SK-N-MC (cell line): Measurements from ENCODE around the gene MUC6.

Experiments used
- DNase-seq: peaks from one replicate; pipeline ENCODE4 v3.0.0-alpha.2; 2011; ENCODE audit warnings: low read depth, low spot score
- H3K27ac ChIP-seq: fragments of 200-600 bp; sonication (generic); 2 replicates; pipeline ENCODE4 v1.5.1; 2016; ENCODE audit warnings: mixed run types
- H3K36me3 ChIP-seq: fragments of 200-600 bp; sonication (generic); 2 replicates; pipeline ENCODE4 v1.6.1; 2017; ENCODE audit warnings: antibody characterized with exemption, low read length, mixed read lengths; ENCODE audit not compliant: insufficient read depth
- H3K4me3 ChIP-seq: fragments of 200-600 bp; sonication (generic); 2 replicates; pipeline ENCODE4 v1.5.1; 2016
- H3K9ac ChIP-seq: fragments of 200-600 bp; sonication (generic); 2 replicates; pipeline ENCODE4 v1.8.0; 2017; ENCODE audit warnings: mixed run types, mixed read lengths; ENCODE audit not compliant: insufficient read length
- H3K9me3 ChIP-seq: fragments of 200-600 bp; sonication (generic); 2 replicates; pipeline ENCODE4 v1.6.1; 2017; ENCODE audit warnings: low read depth, mild to moderate bottlenecking, antibody characterized with exemption, low read length, moderate library complexity, mixed read lengths
- EZH2 ChIP-seq: fragments of 200-600 bp; sonication (generic); IDR thresholded peaks from one replicate; pipeline ENCODE4 v1.6.1; 2017; ENCODE audit warnings: antibody characterized with exemption
- FOXP2 ChIP-seq: optimal IDR thresholded peaks from 2 replicates; pipeline ENCODE3; 2011; ENCODE audit warnings: mild to moderate bottlenecking, moderate library complexity; ENCODE audit not compliant: insufficient read depth; ENCODE audit errors: extremely low read length, control extremely low read depth
- POLR2AphosphoS5 ChIP-seq: IDR thresholded peaks from 2 replicates; pipeline ENCODE4 v1.6.1; 2012; ENCODE audit warnings: mild to moderate bottlenecking, low read depth, low read length, borderline replicate concordance

Gene MUC6

GRCh38 chr11:1060852-1061616 is 24.5 kb upstream of the MUC6 start:
- no peak for DNase-seq
- H3K36me3 ChIP-seq: no peaks in the 10 kb centered on the region
- TF ChIP-seq FOXP2: no peak
- no peak for TF ChIP-seq POLR2AphosphoS5
- no peak for TF ChIP-seq EZH2
- no peaks in the 10 kb centered on the region for H3K9me3 ChIP-seq
- no peak overlapping the region for H3K4me3 ChIP-seq
- H3K9ac ChIP-seq: no peak overlapping the region
- H3K27ac ChIP-seq: no peak overlapping the region

- Histone ChIP-seq H3K36me3 (no peaks in the 10 kb centered on the region), H3K27ac (no peak overlapping the region), H3K9ac (no peak overlapping the region), H3K4me3 (no peak overlapping the region), H3K9me3 (no peaks in the 10 kb centered on the region)
- DNase-seq: no peak
- TF ChIP-seq FOXP2 (no peak), POLR2AphosphoS5 (no peak), EZH2 (no peak)
Measured at GRCh38 chr11:1060410-1060809, 23.9 kb upstream of the MUC6 start.

- TF ChIP-seq EZH2 (no peak), FOXP2 (no peak), POLR2AphosphoS5 (no peak)
- no peak overlapping the region for H3K9ac ChIP-seq
- no peak overlapping the region for H3K27ac ChIP-seq
- no peaks in the 10 kb centered on the region for H3K9me3 ChIP-seq
- H3K36me3 ChIP-seq: no peaks in the 10 kb centered on the region
- DNase-seq: no peak
- H3K4me3 ChIP-seq: no peak overlapping the region
Measured at GRCh38 chr11:1059759-1060158, 23.2 kb upstream of the MUC6 start.

GRCh38 chr11:1057806-1058205 is 21.3 kb upstream of the MUC6 start:
- TF ChIP-seq EZH2 (no peak), POLR2AphosphoS5 (no peak), FOXP2 (no peak)
- H3K9ac ChIP-seq: no peak overlapping the region
- no peaks in the 10 kb centered on the region for H3K36me3 ChIP-seq
- no peak for DNase-seq
- no peak overlapping the region for H3K4me3 ChIP-seq
- H3K27ac ChIP-seq: no peak overlapping the region
- no peaks in the 10 kb centered on the region for H3K9me3 ChIP-seq

- Histone ChIP-seq H3K36me3 (no peaks in the 10 kb centered on the region), H3K9ac (no peak overlapping the region), H3K4me3 (no peak overlapping the region), H3K27ac (no peak overlapping the region), H3K9me3 (no peaks in the 10 kb centered on the region)
- DNase-seq: no peak
- no peak for TF ChIP-seq FOXP2
- TF ChIP-seq POLR2AphosphoS5: no peak
- no peak for TF ChIP-seq EZH2
Measured at GRCh38 chr11:1055990-1056771, 19.7 kb upstream of the MUC6 start.

GRCh38 chr11:1055109-1055703 is 18.7 kb upstream of the MUC6 start:
- DNase-seq: no peak
- no peak for TF ChIP-seq EZH2
- TF ChIP-seq POLR2AphosphoS5: no peak
- TF ChIP-seq FOXP2: no peak
- H3K9ac ChIP-seq: no peak overlapping the region
- no peaks in the 10 kb centered on the region for H3K36me3 ChIP-seq
- H3K4me3 ChIP-seq: no peak overlapping the region
- no peaks in the 10 kb centered on the region for H3K9me3 ChIP-seq
- no peak overlapping the region for H3K27ac ChIP-seq

- TF ChIP-seq EZH2: no peak
- TF ChIP-seq POLR2AphosphoS5: no peak
- TF ChIP-seq FOXP2: no peak
- H3K9me3 ChIP-seq: no peaks in the 10 kb centered on the region
- H3K9ac ChIP-seq: no peak overlapping the region
- no peaks in the 10 kb centered on the region for H3K36me3 ChIP-seq
- no peak overlapping the region for H3K4me3 ChIP-seq
- no peak for DNase-seq
- no peak overlapping the region for H3K27ac ChIP-seq
Measured at GRCh38 chr11:1054143-1055108, 17.9 kb upstream of the MUC6 start.
